Endothelial cell of umbilical vein (primary cell): ENCODE results near the gene UPB1. TPM values are rescaled to one million over a fixed set of nuclear protein-coding genes. Genes with fewer than 3 reads are reported as not detected.

Experiments
- BruUV-seq: library from RNA; stranded (reverse); fragments of 400-500 nt; replicated peaks from 2 replicates; lab custom pipeline; 2021; lab: Mats Ljungman, UMichigan
- CTCF ChIA-PET: fragments of 300-600, 350-600 bp; sonication (Branson Sonifier 250); formaldehyde crosslinking; loops from one replicate; lab custom pipeline; 2021; ENCODE audit warnings: antibody characterized with exemption, inconsistent platforms; lab: Charles Lee
- POLR2A ChIA-PET: fragments of 300-600, 350-600 bp; sonication (Branson Sonifier 250); formaldehyde crosslinking; loops from one replicate; lab custom pipeline; 2021; ENCODE audit warnings: antibody characterized with exemption, inconsistent platforms; lab: Charles Lee
- DNase-seq: peaks from one replicate; pipeline ENCODE4 v3.0.0-alpha.2; 2011; ENCODE audit warnings: low read depth, low spot score
- FAIRE-seq: peaks from 2 replicates; lab custom pipeline; 2011; peaks lifted over from hg19 to GRCh38; lab: Jason Lieb, UNC
- H2AFZ ChIP-seq: 2 replicates; pipeline ENCODE4 v1.6.0; 2012; ENCODE audit warnings: low read depth, low read length, control low read depth, inconsistent platforms
- H3K27ac ChIP-seq: 2 replicates; pipeline ENCODE4 v1.5.1; 2011; ENCODE audit warnings: low read depth, mild to moderate bottlenecking, control low read depth, low read length, moderate library complexity; ENCODE audit not compliant: insufficient read depth
- H3K27me3 ChIP-seq, 2 experiments: 2 replicates each; pipeline versions ENCODE4 v1.6.0 to v1.6.1; 2011; ENCODE audit warnings: low read length in 2 of 2, mixed read lengths in 1 of 2; ENCODE audit not compliant: control insufficient read depth in 2 of 2, insufficient read depth in 2 of 2
- H3K36me3 ChIP-seq, 2 experiments: 2 replicates in 1 of 2; 3 replicates in 1 of 2; pipeline ENCODE4 v1.5.1; 2011; ENCODE audit warnings: low read length in 2 of 2, mild to moderate bottlenecking in 1 of 2, moderate library complexity in 1 of 2; ENCODE audit not compliant: control insufficient read depth in 2 of 2, insufficient read depth in 2 of 2; ENCODE audit errors: extremely low read depth in 1 of 2
- H3K4me1 ChIP-seq: 3 replicates; pipeline ENCODE4 v1.5.1; 2011; ENCODE audit warnings: mild to moderate bottlenecking, low read length; ENCODE audit not compliant: control insufficient read depth, insufficient read depth; ENCODE audit errors: extremely low read depth
- H3K4me2 ChIP-seq: 2 replicates; pipeline ENCODE4 v1.6.1; 2011; ENCODE audit warnings: low read length, control low read depth, mixed read lengths; ENCODE audit not compliant: insufficient read depth
- H3K4me3 ChIP-seq, 3 experiments: fragments of 200-600 bp in 1 of 3; sonication (generic), shearing (Covaris generic) in 1 of 3; replicated peaks in 1 of 3; 2 replicates each; pipeline ENCODE4 v1.5.1; 2011 to 2016; ENCODE audit warnings: control low read depth in 3 of 3, low read length in 3 of 3, mild to moderate bottlenecking in 2 of 3, inconsistent platforms in 1 of 3, low read depth in 1 of 3, moderate library complexity in 1 of 3; ENCODE audit not compliant: insufficient read depth in 1 of 3
- H3K79me2 ChIP-seq: 2 replicates; pipeline ENCODE4 v1.6.0; 2012; ENCODE audit warnings: low read length, inconsistent platforms; ENCODE audit not compliant: control insufficient read depth, insufficient read depth
- H3K9ac ChIP-seq: replicated peaks from 2 replicates; pipeline ENCODE3; 2011; ENCODE audit warnings: low read length, control low read depth; ENCODE audit not compliant: insufficient read depth; ENCODE audit errors: extremely low read depth
- H3K9me1 ChIP-seq: replicated peaks from 3 replicates; pipeline ENCODE4 v1.6.0; 2011; ENCODE audit warnings: mild to moderate bottlenecking, low read length; ENCODE audit not compliant: control insufficient read depth, insufficient read depth; ENCODE audit errors: extremely low read depth
- H3K9me3 ChIP-seq: replicated peaks from 2 replicates; pipeline ENCODE4 v1.5.1; 2012; ENCODE audit warnings: low read length, inconsistent platforms; ENCODE audit not compliant: control insufficient read depth, insufficient read depth
- H4K20me1 ChIP-seq: replicated peaks from 2 replicates; pipeline ENCODE3; 2011; ENCODE audit warnings: mild to moderate bottlenecking, low read length; ENCODE audit not compliant: control insufficient read depth, insufficient read depth; ENCODE audit errors: extremely low read depth
- CTCF ChIP-seq, 2 donors: IDR thresholded peaks; 1 replicate in 1 of 2; 2 replicates in 1 of 2; pipeline ENCODE4 v1.5.1; 2011; ENCODE audit warnings: low read length in 2 of 2, mild to moderate bottlenecking in 2 of 2, moderate library complexity in 2 of 2, control low read depth in 1 of 2, inconsistent platforms in 1 of 2, low read depth in 1 of 2; ENCODE audit not compliant: insufficient read depth in 1 of 2; ENCODE audit errors: extremely low read depth in 1 of 2
- EZH2 ChIP-seq: IDR thresholded peaks from 2 replicates; pipeline ENCODE4 v1.6.1; 2012; ENCODE audit warnings: borderline replicate concordance, low read depth, mild to moderate bottlenecking, moderate library complexity, low read length, inconsistent platforms; ENCODE audit not compliant: severe bottlenecking
- FOS ChIP-seq: IDR thresholded peaks from 2 replicates; pipeline ENCODE4 v1.6.1; 2011; ENCODE audit warnings: mild to moderate bottlenecking, low read length, moderate library complexity, borderline replicate concordance; ENCODE audit not compliant: insufficient read depth
- GATA2 ChIP-seq: IDR thresholded peaks from 2 replicates; pipeline ENCODE4 v1.7.0; 2011; ENCODE audit warnings: low read depth, mild to moderate bottlenecking, moderate library complexity, mixed read lengths, low read length; ENCODE audit not compliant: insufficient read length, insufficient read depth
- JUN ChIP-seq: IDR thresholded peaks from 2 replicates; pipeline ENCODE4 v1.6.1; 2011; ENCODE audit warnings: borderline replicate concordance, low read depth; ENCODE audit not compliant: insufficient read length, insufficient read depth
- MAX ChIP-seq: IDR thresholded peaks from 2 replicates; pipeline ENCODE4 v1.6.1; 2011; ENCODE audit not compliant: insufficient read depth, insufficient read length
- MYC ChIP-seq: IDR thresholded peaks from one replicate; pipeline ENCODE4 v1.6.1; 2011; ENCODE audit warnings: mild to moderate bottlenecking, low read depth, low read length
- POLR2A ChIP-seq: IDR thresholded peaks from 2 replicates; pipeline ENCODE4 v1.6.1; 2012; ENCODE audit warnings: low read depth, mild to moderate bottlenecking, control low read depth, low read length
- POLR2AphosphoS5 ChIP-seq: IDR thresholded peaks from 2 replicates; pipeline ENCODE4 v1.6.1; 2012; ENCODE audit warnings: low read depth, mild to moderate bottlenecking, control low read depth, low read length, moderate library complexity; ENCODE audit not compliant: insufficient read depth
- dilution Hi-C: fragments of 300-500 bp; cut with MboI; formaldehyde crosslinking; loops from one replicate; pipeline ENCODE4 v1.15.0; 2019; ENCODE audit warnings: low sequenced_read_pairs; ENCODE audit not compliant: extremely low pct_ligation_motif_present
- intact Hi-C: fragments of 100-400 bp; cut with micrococcal nuclease; formaldehyde crosslinking; loops from one replicate; pipeline ENCODE4 v1.10.0; 2022
- polyA plus RNA-seq, 4 experiments: library from polyadenylated mRNA; depleted of rRNA in 3 of 4; stranded (reverse) in 3 of 4; unstranded in 1 of 4; fragments of >200 nt; gene quantifications; 2 replicates each; pipeline versions ENCODE4 v1.2.1 to v1.2.3, GENCODE V29; 2011 to 2012; ENCODE audit warnings: missing spikeins in 1 of 4
- total RNA-seq: library from RNA; stranded (reverse); gene quantifications from 2 replicates; pipeline ENCODE4 v1.2.3, GENCODE V29; 2021

Gene UPB1
- total and polyA plus RNA-seq, 2 donors (not counting 3 experiments of a cell fraction or from before 2014, with no cell fraction given) = 0.30 to 0.80 TPM

- Histone ChIP-seq H3K4me2 (no peak overlapping the region), H3K79me2 (no peaks in the 10 kb centered on the region), H3K27ac (no peak overlapping the region), H3K9me1 (no peaks in the 10 kb centered on the region), H3K9ac (no peak overlapping the region), H3K9me3 (no peaks in the 10 kb centered on the region), H3K4me3 (no peak overlapping the region), H4K20me1 (no peaks in the 10 kb centered on the region), H3K36me3 (no peaks in the 10 kb centered on the region), H2AFZ (no peak overlapping the region), H3K27me3 (peaks cover 5 to 6% of the 10 kb centered on the region in 2 experiments), H3K4me1 (no peaks in the 10 kb centered on the region)
- POLR2A ChIA-PET = no interaction called here
- CTCF ChIA-PET = interaction anchor here (1.2 kb wide), 1 partner anchor 10 kb away, joined by 3 read pairs; no protein-coding TSS in a partner anchor
- no peak for FAIRE-seq
- no TSS peak for BruUV-seq
- dilution Hi-C loops = no loop called here
- TF ChIP-seq MYC (no peak), FOS (no peak), MAX (no peak)
- intact Hi-C loops = no loop called here
- no peak for DNase-seq
Measured at GRCh38 chr22:24516301-24516737, 21.2 kb downstream of the UPB1 start.

- no TSS peak for BruUV-seq
- Histone ChIP-seq H4K20me1 (no peaks in the 10 kb centered on the region), H3K27ac (no peak overlapping the region), H3K9me3 (no peaks in the 10 kb centered on the region), H3K36me3 (no peaks in the 10 kb centered on the region), H3K27me3 (peaks cover 5 to 6% of the 10 kb centered on the region in 2 experiments), H3K4me2 (no peak overlapping the region), H3K4me3 (no peak overlapping the region), H3K79me2 (no peaks in the 10 kb centered on the region), H3K4me1 (no peaks in the 10 kb centered on the region), H3K9ac (no peak overlapping the region), H3K9me1 (no peaks in the 10 kb centered on the region), H2AFZ (no peak overlapping the region)
- intact Hi-C loops = no loop called here
- dilution Hi-C loops = no loop called here
- CTCF ChIA-PET = interaction anchor here (1.8 kb wide), 1 partner anchor 94 kb away, joined by 8 read pairs; no protein-coding TSS in a partner anchor
- no peak for TF ChIP-seq POLR2A
- TF ChIP-seq POLR2AphosphoS5 = no peak
- no peak for TF ChIP-seq CTCF (IDR thresholded peaks at IDR 0.05; ENCODE audit: extremely low read depth in 1 of 2, insufficient read depth in 1 of 2, low read depth in 1 of 2, low read length in 2 of 2)
- TF ChIP-seq GATA2 = no peak
- no peak for TF ChIP-seq MYC
- TF ChIP-seq MAX = no peak
- no peak for TF ChIP-seq EZH2
- TF ChIP-seq FOS = no peak
- TF ChIP-seq JUN = no peak
- POLR2A ChIA-PET = no interaction called here
- DNase-seq = no peak
- no peak for FAIRE-seq
Measured at GRCh38 chr22:24517446-24517845, 22.3 kb downstream of the UPB1 start.
